Muscle layer of colon (tissue), 2 donors: Measurements from ENCODE around the gene TOB1.

Source experiments
- H3K27ac ChIP-seq: one replicate; pipeline ENCODE4 v1.7.0; 2013; ENCODE audit warnings: low read depth, mild to moderate bottlenecking, low read length, moderate library complexity
- H3K27me3 ChIP-seq, 2 donors: one replicate each; pipeline ENCODE4 v1.7.0; 2013; ENCODE audit warnings: low read length in 2 of 2, mild to moderate bottlenecking in 2 of 2; ENCODE audit not compliant: insufficient read depth in 2 of 2, control insufficient read depth in 1 of 2
- H3K36me3 ChIP-seq: one replicate; pipeline ENCODE4 v1.7.0; 2013; ENCODE audit warnings: mild to moderate bottlenecking, low read length; ENCODE audit not compliant: insufficient read depth
- H3K4me1 ChIP-seq: one replicate; pipeline ENCODE4 v1.7.0; 2013; ENCODE audit warnings: mild to moderate bottlenecking, low read length; ENCODE audit not compliant: insufficient read depth
- H3K4me3 ChIP-seq, 2 donors: one replicate each; pipeline ENCODE4 v1.7.0; 2013; ENCODE audit warnings: low read length in 2 of 2, low read depth in 1 of 2, mild to moderate bottlenecking in 1 of 2, moderate library complexity in 1 of 2
- H3K9ac ChIP-seq: one replicate; pipeline ENCODE4 v1.7.0; 2013; ENCODE audit warnings: low read length
- H3K9me3 ChIP-seq: one replicate; pipeline ENCODE4 v1.7.0; 2013; ENCODE audit warnings: mild to moderate bottlenecking, low read length
- donor health status: abdominal sarcoma.
- donor health status: Adenocarcinoma of cecum.

TOB1 gene

GRCh38 chr17:50892101-50892776, 26.1 kb upstream of the TOB1 start:
- H3K4me3 ChIP-seq = no peak overlapping the region

GRCh38 chr17:50891577-50891989, 25.4 kb upstream of the TOB1 start:
- no peak overlapping the region for H3K27ac ChIP-seq
- H3K9me3 ChIP-seq = no peaks in the 10 kb centered on the region
- H3K4me1 ChIP-seq = no peaks in the 10 kb centered on the region
- H3K9ac ChIP-seq = no peak overlapping the region
- H3K27me3 ChIP-seq = no peaks in the 10 kb centered on the region
- H3K4me3 ChIP-seq = no peak overlapping the region
- H3K36me3 ChIP-seq = no peaks in the 10 kb centered on the region

More at GRCh38 chr17:50892101-50892776, 26.1 kb upstream of the TOB1 start:
- Histone ChIP-seq H3K27ac (no peak overlapping the region), H3K9me3 (no peaks in the 10 kb centered on the region), H3K36me3 (no peaks in the 10 kb centered on the region), H3K4me1 (no peaks in the 10 kb centered on the region), H3K9ac (no peak overlapping the region), H3K27me3 (no peaks in the 10 kb centered on the region)

- Histone ChIP-seq H3K9ac (no peak overlapping the region), H3K4me3 (no peak overlapping the region), H3K4me1 (no peaks in the 10 kb centered on the region), H3K27me3 (no peaks in the 10 kb centered on the region), H3K9me3 (no peaks in the 10 kb centered on the region), H3K27ac (no peak overlapping the region), H3K36me3 (no peaks in the 10 kb centered on the region)
These were observed 24.7 kb upstream of the TOB1 start for GRCh38 chr17:50890675-50891516.

GRCh38 chr17:50889528-50890118, 23.5 kb upstream of the TOB1 start:
- Histone ChIP-seq H3K9me3 (no peaks in the 10 kb centered on the region), H3K4me3 (no peak overlapping the region), H3K36me3 (no peaks in the 10 kb centered on the region), H3K4me1 (no peaks in the 10 kb centered on the region), H3K9ac (no peak overlapping the region), H3K27ac (no peak overlapping the region), H3K27me3 (no peaks in the 10 kb centered on the region)

DNA sequence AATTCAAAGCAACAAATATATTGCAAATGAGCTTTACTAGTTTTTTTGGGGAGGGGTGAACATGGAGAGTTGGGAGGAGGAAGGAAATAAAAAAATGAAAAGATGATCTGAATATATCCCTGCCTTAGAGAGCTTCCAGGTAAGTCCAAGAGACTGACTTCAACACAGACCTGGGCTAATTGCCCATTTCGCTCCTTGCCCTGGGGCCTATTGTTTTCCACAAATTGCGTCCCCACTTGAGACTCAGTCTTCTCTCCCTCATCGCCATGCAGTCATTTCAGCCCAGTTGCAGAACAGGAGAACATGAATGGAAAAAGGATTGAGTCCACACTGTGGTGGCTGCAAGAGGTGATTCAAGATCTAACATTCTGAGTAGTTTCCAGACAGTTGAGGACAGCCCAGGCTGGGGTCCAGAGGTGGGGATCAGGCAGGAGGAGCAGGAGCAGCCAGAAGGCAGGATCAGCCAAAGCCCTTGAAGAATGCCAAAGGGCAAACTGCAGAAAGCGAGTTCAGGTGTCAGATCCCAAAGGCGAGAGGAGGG, 21.6 kb upstream of the TOB1 start:
- Histone ChIP-seq H3K9ac (no peak overlapping the region), H3K4me3 (no peak overlapping the region), H3K4me1 (no peaks in the 10 kb centered on the region), H3K9me3 (no peaks in the 10 kb centered on the region), H3K27me3 (no peaks in the 10 kb centered on the region), H3K27ac (no peak overlapping the region), H3K36me3 (no peaks in the 10 kb centered on the region)

GRCh38 chr17:50884439-50885311, 18.5 kb upstream of the TOB1 start:
- Histone ChIP-seq H3K4me1 (no peaks in the 10 kb centered on the region), H3K4me3 (no peak overlapping the region), H3K9ac (no peak overlapping the region), H3K9me3 (no peaks in the 10 kb centered on the region), H3K27me3 (no peaks in the 10 kb centered on the region), H3K27ac (no peak overlapping the region), H3K36me3 (no peaks in the 10 kb centered on the region)

GRCh38 chr17:50883850-50884438, 17.8 kb upstream of the TOB1 start:
- Histone ChIP-seq H3K9me3 (no peaks in the 10 kb centered on the region), H3K9ac (no peak overlapping the region), H3K27me3 (no peaks in the 10 kb centered on the region), H3K36me3 (no peaks in the 10 kb centered on the region), H3K4me1 (no peaks in the 10 kb centered on the region), H3K4me3 (no peak overlapping the region), H3K27ac (no peak overlapping the region)

GRCh38 chr17:50882851-50883250, 16.7 kb upstream of the TOB1 start:
- no peak overlapping the region for H3K4me3 ChIP-seq
- H3K27me3 ChIP-seq = no peaks in the 10 kb centered on the region
- H3K9me3 ChIP-seq = no peaks in the 10 kb centered on the region
- H3K36me3 ChIP-seq = no peaks in the 10 kb centered on the region
- H3K4me1 ChIP-seq = no peaks in the 10 kb centered on the region
- H3K27ac ChIP-seq = no peak overlapping the region
- no peak overlapping the region for H3K9ac ChIP-seq

DNA sequence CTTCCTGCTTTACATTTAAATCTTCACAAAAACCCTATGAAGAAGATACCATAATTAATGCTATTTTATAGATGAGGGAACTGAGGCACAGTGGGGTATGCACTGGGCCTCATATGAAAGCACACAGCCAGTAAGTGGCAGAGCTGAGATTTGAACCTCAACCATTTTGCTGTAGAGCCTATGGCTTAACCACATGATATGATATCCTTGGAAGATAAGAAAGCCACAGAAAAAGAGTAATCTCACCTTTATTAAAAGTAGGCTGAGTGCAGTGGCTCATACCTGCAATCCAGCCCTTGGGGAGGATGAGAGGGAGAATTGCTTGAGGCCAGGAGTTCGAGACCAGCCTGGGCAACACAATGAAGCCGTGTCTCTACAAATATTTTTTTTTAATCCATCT, 15.0 kb upstream of the TOB1 start:
- no peak overlapping the region for H3K27ac ChIP-seq
- H3K9ac ChIP-seq = no peak overlapping the region
- no peaks in the 10 kb centered on the region for H3K36me3 ChIP-seq
- no peak overlapping the region for H3K4me3 ChIP-seq
- no peaks in the 10 kb centered on the region for H3K27me3 ChIP-seq
- H3K9me3 ChIP-seq = no peaks in the 10 kb centered on the region
- no peaks in the 10 kb centered on the region for H3K4me1 ChIP-seq

DNA sequence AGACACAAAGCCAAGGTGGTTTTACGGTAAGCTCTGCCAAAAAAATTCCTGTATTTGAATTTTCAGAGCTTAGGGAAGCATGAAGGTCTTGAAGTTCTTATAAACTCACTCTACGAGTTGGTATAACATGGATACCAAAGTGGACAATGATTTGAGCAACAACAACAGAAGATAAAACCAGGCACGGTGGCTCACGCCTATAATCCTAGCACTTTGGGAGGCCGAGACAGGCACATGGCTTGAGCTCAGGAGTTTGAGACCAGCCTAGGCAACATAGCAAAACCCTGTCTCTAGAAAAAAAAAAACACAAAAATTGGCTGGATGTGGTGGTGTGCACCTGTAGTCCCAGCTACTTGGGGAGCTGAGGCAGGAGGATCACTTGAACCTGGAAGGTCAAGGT, 12.9 kb upstream of the TOB1 start:
- H3K9me3 ChIP-seq = no peaks in the 10 kb centered on the region
- no peaks in the 10 kb centered on the region for H3K36me3 ChIP-seq
- H3K27me3 ChIP-seq = no peaks in the 10 kb centered on the region
- no peak overlapping the region for H3K4me3 ChIP-seq
- H3K27ac ChIP-seq = no peak overlapping the region
- no peaks in the 10 kb centered on the region for H3K4me1 ChIP-seq
- H3K9ac ChIP-seq = no peak overlapping the region
